Measurements from ENCODE around the gene CDC42EP2. TPM values are rescaled to one million over a fixed set of nuclear protein-coding genes. Genes with fewer than 3 reads are reported as not detected.

Gene CDC42EP2
- total and polyA plus RNA-seq, 2 donors (not counting 3 experiments of a cell fraction or from before 2014, with no cell fraction given) = 23.9 to 26.4 TPM

- Histone ChIP-seq H3K27me3 (ENCODE audit: control insufficient read depth in 2 of 2, insufficient read depth in 2 of 2, low read length in 2 of 2) (peaks cover 5 to 6% of the 10 kb centered on the region in 2 experiments), H3K4me2 (ENCODE audit: insufficient read depth, low read length) (no peak overlapping the region), H4K20me1 (replicated peaks; ENCODE audit: control insufficient read depth, extremely low read depth, insufficient read depth, low read length) (no peaks in the 10 kb centered on the region), H3K9ac (replicated peaks; ENCODE audit: extremely low read depth, insufficient read depth, low read length) (no peak overlapping the region), H3K79me2 (ENCODE audit: control insufficient read depth, insufficient read depth, low read length) (no peaks in the 10 kb centered on the region), H3K9me1 (replicated peaks; ENCODE audit: control insufficient read depth, extremely low read depth, insufficient read depth, low read length) (no peaks in the 10 kb centered on the region), H2AFZ (ENCODE audit: low read depth, low read length) (no peak overlapping the region), H3K36me3 (ENCODE audit: control insufficient read depth in 2 of 2, extremely low read depth in 1 of 2, insufficient read depth in 2 of 2, low read length in 2 of 2) (peaks cover 25% of the 10 kb centered on the region in 2 experiments), H3K4me1 (ENCODE audit: control insufficient read depth, extremely low read depth, insufficient read depth, low read length) (peaks cover 14% of the 10 kb centered on the region), H3K9me3 (replicated peaks; ENCODE audit: control insufficient read depth, insufficient read depth, low read length) (no peaks in the 10 kb centered on the region), H3K4me3 (replicated peaks in 1 of 3; ENCODE audit: insufficient read depth in 1 of 3, low read depth in 1 of 3, low read length in 3 of 3) (no peak overlapping the region), H3K27ac (ENCODE audit: insufficient read depth, low read depth, low read length) (no peak overlapping the region)
- ChIA-PET CTCF (interaction anchor here (1.4 to 5.0 kb wide), 10 partner anchors 11 to 148 kb away, joined by 3 to 52 read pairs (median 7); partner anchors contain the start of genes CDC42EP2 and DPF2), POLR2A (interaction anchor here (0.7 kb wide), 1 partner anchor 92 kb away, joined by 3 read pairs; no protein-coding TSS in a partner anchor)
- BruUV-seq (replicated peaks) = no TSS peak
- FAIRE-seq = no peak
- TF ChIP-seq FOS (IDR thresholded peaks at IDR 0.05; ENCODE audit: borderline replicate concordance, insufficient read depth, low read length) = no peak
- TF ChIP-seq, protein P1, sequence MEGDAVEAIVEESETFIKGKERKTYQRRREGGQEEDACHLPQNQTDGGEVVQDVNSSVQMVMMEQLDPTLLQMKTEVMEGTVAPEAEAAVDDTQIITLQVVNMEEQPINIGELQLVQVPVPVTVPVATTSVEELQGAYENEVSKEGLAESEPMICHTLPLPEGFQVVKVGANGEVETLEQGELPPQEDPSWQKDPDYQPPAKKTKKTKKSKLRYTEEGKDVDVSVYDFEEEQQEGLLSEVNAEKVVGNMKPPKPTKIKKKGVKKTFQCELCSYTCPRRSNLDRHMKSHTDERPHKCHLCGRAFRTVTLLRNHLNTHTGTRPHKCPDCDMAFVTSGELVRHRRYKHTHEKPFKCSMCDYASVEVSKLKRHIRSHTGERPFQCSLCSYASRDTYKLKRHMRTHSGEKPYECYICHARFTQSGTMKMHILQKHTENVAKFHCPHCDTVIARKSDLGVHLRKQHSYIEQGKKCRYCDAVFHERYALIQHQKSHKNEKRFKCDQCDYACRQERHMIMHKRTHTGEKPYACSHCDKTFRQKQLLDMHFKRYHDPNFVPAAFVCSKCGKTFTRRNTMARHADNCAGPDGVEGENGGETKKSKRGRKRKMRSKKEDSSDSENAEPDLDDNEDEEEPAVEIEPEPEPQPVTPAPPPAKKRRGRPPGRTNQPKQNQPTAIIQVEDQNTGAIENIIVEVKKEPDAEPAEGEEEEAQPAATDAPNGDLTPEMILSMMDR (IDR thresholded peaks at IDR 0.05; ENCODE audit: extremely low read depth in 1 of 2, insufficient read depth in 1 of 2, low read depth in 1 of 2, low read length in 2 of 2) = peak; percentile 16 to 20
- intact Hi-C loops (cut with micrococcal nuclease) (no loop called here), dilution Hi-C loops (cut with MboI; ENCODE audit: extremely low pct_ligation_motif_present, low sequenced_read_pairs) (no loop called here)
- peak; percentile 29 for DNase-seq (ENCODE audit: low read depth, low spot score)
Observed at GRCh38 chr11:65352783-65353182, 38.1 kb downstream of the CDC42EP2 start.

GRCh38 chr11:65353376-65353775 lies 38.7 kb downstream of the CDC42EP2 start:
- Histone ChIP-seq H3K9me3 (replicated peaks; ENCODE audit: control insufficient read depth, insufficient read depth, low read length) (no peaks in the 10 kb centered on the region), H3K9me1 (replicated peaks; ENCODE audit: control insufficient read depth, extremely low read depth, insufficient read depth, low read length) (no peaks in the 10 kb centered on the region), H3K27ac (ENCODE audit: insufficient read depth, low read depth, low read length) (no peak overlapping the region), H2AFZ (ENCODE audit: low read depth, low read length) (no peak overlapping the region), H3K4me3 (replicated peaks in 1 of 3; ENCODE audit: insufficient read depth in 1 of 3, low read depth in 1 of 3, low read length in 3 of 3) (no peak overlapping the region), H4K20me1 (replicated peaks; ENCODE audit: control insufficient read depth, extremely low read depth, insufficient read depth, low read length) (no peaks in the 10 kb centered on the region), H3K27me3 (ENCODE audit: control insufficient read depth in 2 of 2, insufficient read depth in 2 of 2, low read length in 2 of 2) (peaks cover 5 to 6% of the 10 kb centered on the region in 2 experiments), H3K4me1 (ENCODE audit: control insufficient read depth, extremely low read depth, insufficient read depth, low read length) (peaks cover 14% of the 10 kb centered on the region), H3K36me3 (ENCODE audit: control insufficient read depth in 2 of 2, extremely low read depth in 1 of 2, insufficient read depth in 2 of 2, low read length in 2 of 2) (peaks cover 21 to 25% of the 10 kb centered on the region in 2 experiments), H3K4me2 (ENCODE audit: insufficient read depth, low read length) (no peak overlapping the region), H3K79me2 (ENCODE audit: control insufficient read depth, insufficient read depth, low read length) (no peaks in the 10 kb centered on the region), H3K9ac (replicated peaks; ENCODE audit: extremely low read depth, insufficient read depth, low read length) (no peak overlapping the region)
- TF ChIP-seq, protein P1 (IDR thresholded peaks at IDR 0.05; ENCODE audit: extremely low read depth in 1 of 2, insufficient read depth in 1 of 2, low read depth in 1 of 2, low read length in 2 of 2) = no peak
- TF ChIP-seq GATA2 (IDR thresholded peaks at IDR 0.05; ENCODE audit: insufficient read depth, insufficient read length, low read depth, low read length) (no peak), FOS (IDR thresholded peaks at IDR 0.05; ENCODE audit: borderline replicate concordance, insufficient read depth, low read length) (no peak), EZH2 (IDR thresholded peaks at IDR 0.05; ENCODE audit: borderline replicate concordance, low read depth, low read length, severe bottlenecking) (no peak), MYC (IDR thresholded peaks at IDR 0.05; ENCODE audit: low read depth, low read length) (no peak), JUN (IDR thresholded peaks at IDR 0.05; ENCODE audit: borderline replicate concordance, insufficient read depth, insufficient read length, low read depth) (no peak), POLR2A (IDR thresholded peaks at IDR 0.05; ENCODE audit: low read depth, low read length) (no peak)
- TF ChIP-seq, protein P2, sequence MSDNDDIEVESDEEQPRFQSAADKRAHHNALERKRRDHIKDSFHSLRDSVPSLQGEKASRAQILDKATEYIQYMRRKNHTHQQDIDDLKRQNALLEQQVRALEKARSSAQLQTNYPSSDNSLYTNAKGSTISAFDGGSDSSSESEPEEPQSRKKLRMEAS (IDR thresholded peaks at IDR 0.05; ENCODE audit: insufficient read depth, insufficient read length) = no peak
- DNase-seq (ENCODE audit: low read depth, low spot score) = no peak
- dilution Hi-C loops (cut with MboI; ENCODE audit: extremely low pct_ligation_motif_present, low sequenced_read_pairs) (no loop called here), intact Hi-C loops (cut with micrococcal nuclease) (no loop called here)
- ChIA-PET POLR2A (interaction anchor here (0.7 to 1.0 kb wide), 2 partner anchors 78 to 91 kb away, joined by 3 read pairs; no protein-coding TSS in a partner anchor), CTCF (interaction anchor here (1.4 to 5.0 kb wide), 9 partner anchors 19 to 157 kb away, joined by 4 to 52 read pairs (median 6); partner anchors contain the start of genes CDC42EP2 and DPF2)
- BruUV-seq (replicated peaks) = no TSS peak
- no peak for FAIRE-seq

Measured in endothelial cell of umbilical vein (primary cell).